HEK293 (cell line): ENCODE measurements around the gene DLGAP3.
A peak's percentile ranks its signal among the peaks of the same experiment; 100 is the strongest.

Source experiments
- CTCF ChIA-PET: fragments of 350-600 bp; formaldehyde crosslinking; extraction: SDS; loops from one replicate; lab custom pipeline; 2021; ENCODE audit warnings: antibody characterized with exemption; lab: Yijun Ruan, JAX
- POLR2A ChIA-PET: fragments of 300-600 bp; formaldehyde crosslinking; extraction: SDS; loops from one replicate; lab custom pipeline; 2020; ENCODE audit warnings: antibody characterized with exemption, inconsistent platforms; lab: Yijun Ruan, JAX
- H3K27ac ChIP-seq: fragments of 200-500 bp; sonication (Bioruptor generic); 2 replicates; pipeline ENCODE4 v1.5.1; 2014; ENCODE audit warnings: low read depth, low read length, control low read depth, inconsistent platforms; ENCODE audit errors: extremely low read depth
- H3K36me3 ChIP-seq, 2 experiments: fragments of 200-500 bp in 1 of 2; sonication (Bioruptor generic) in 1 of 2; 1 replicate in 1 of 2; 2 replicates in 1 of 2; pipeline ENCODE4 v1.5.1; 2014 to 2017; ENCODE audit warnings: inconsistent platforms in 2 of 2, low read length in 2 of 2; ENCODE audit not compliant: control insufficient read depth in 2 of 2, insufficient read depth in 1 of 2
- H3K4me1 ChIP-seq: fragments of 200-500 bp; sonication (Bioruptor generic); 2 replicates; pipeline ENCODE4 v1.5.1; 2014; ENCODE audit warnings: mild to moderate bottlenecking, low read length, inconsistent platforms; ENCODE audit not compliant: control insufficient read depth, insufficient read depth
- H3K4me3 ChIP-seq: 2 replicates; pipeline ENCODE4 v1.5.1; 2011; ENCODE audit warnings: low read depth, mild to moderate bottlenecking, control low read depth, low read length, moderate library complexity
- H3K9me3 ChIP-seq: fragments of 200-500 bp; sonication (Bioruptor generic); 2 replicates; pipeline ENCODE4 v1.5.1; 2014; ENCODE audit warnings: low read depth, low read length, inconsistent platforms; ENCODE audit not compliant: control insufficient read depth, insufficient read depth
- BCL11B ChIP-seq: fragments of 450-650 bp; formaldehyde crosslinking; IDR thresholded peaks from 2 replicates; pipeline ENCODE4 v1.5.1; 2016; ENCODE audit warnings: low read depth, missing biosample characterization, missing genetic modification characterization
- HOXA7 ChIP-seq: sonication (generic); formaldehyde crosslinking; IDR thresholded peaks from 2 replicates; pipeline ENCODE4 v1.8.1; 2022; ENCODE audit warnings: missing genetic modification reagents, borderline replicate concordance
- HOXC10 ChIP-seq: sonication (generic); formaldehyde crosslinking; IDR thresholded peaks from 2 replicates; pipeline ENCODE4 v1.8.1; 2023; ENCODE audit warnings: mild to moderate bottlenecking, missing genetic modification reagents
- HOXD13 ChIP-seq: sonication (generic); formaldehyde crosslinking; IDR thresholded peaks from 2 replicates; pipeline ENCODE4 v1.8.0; 2022; ENCODE audit warnings: missing genetic modification reagents, borderline replicate concordance
- KLF8 ChIP-seq: fragments of 450-650 bp; formaldehyde crosslinking; IDR thresholded peaks from 2 replicates; pipeline ENCODE4 v1.5.1; 2016; ENCODE audit warnings: missing biosample characterization, missing genetic modification characterization
- MEIS1 ChIP-seq: sonication (generic); formaldehyde crosslinking; IDR thresholded peaks from 2 replicates; pipeline ENCODE4 v1.8.1; 2022; ENCODE audit warnings: missing genetic modification reagents, mild to moderate bottlenecking, borderline replicate concordance
- MZF1 ChIP-seq: fragments of 450-650 bp; formaldehyde crosslinking; IDR thresholded peaks from 2 replicates; pipeline ENCODE4 v1.5.1; 2017; ENCODE audit warnings: missing biosample characterization, missing genetic modification characterization, borderline replicate concordance
- OSR2 ChIP-seq: fragments of 450-650 bp; formaldehyde crosslinking; IDR thresholded peaks from 2 replicates; pipeline ENCODE4 v1.5.1; 2016; ENCODE audit warnings: missing biosample characterization, missing genetic modification characterization
- PBX3 ChIP-seq: sonication (generic); formaldehyde crosslinking; IDR thresholded peaks from 2 replicates; pipeline ENCODE4 v1.8.1; 2022; ENCODE audit warnings: mild to moderate bottlenecking, moderate library complexity, missing genetic modification reagents
- REST ChIP-seq: fragments of 450-650 bp; formaldehyde crosslinking; IDR thresholded peaks from 2 replicates; pipeline ENCODE4 v1.5.1; 2016; ENCODE audit warnings: missing biosample characterization, missing genetic modification characterization
- ZNF138 ChIP-seq: fragments of 450-650 bp; formaldehyde crosslinking; IDR thresholded peaks from 2 replicates; pipeline ENCODE4 v1.5.1; 2016; ENCODE audit warnings: missing biosample characterization, missing genetic modification characterization, borderline replicate concordance
- ZNF146 ChIP-seq: fragments of 450-650 bp; formaldehyde crosslinking; IDR thresholded peaks from 2 replicates; pipeline ENCODE4 v1.5.1; 2016; ENCODE audit warnings: missing biosample characterization, missing genetic modification characterization
- ZNF169 ChIP-seq: fragments of 450-650 bp; formaldehyde crosslinking; IDR thresholded peaks from 2 replicates; pipeline ENCODE4 v1.5.1; 2016; ENCODE audit warnings: missing biosample characterization, missing genetic modification characterization
- ZNF239 ChIP-seq: fragments of 450-650 bp; formaldehyde crosslinking; IDR thresholded peaks from 2 replicates; pipeline ENCODE4 v1.5.1; 2016; ENCODE audit warnings: missing biosample characterization, missing genetic modification characterization
- ZNF48 ChIP-seq: fragments of 450-650 bp; formaldehyde crosslinking; IDR thresholded peaks from 2 replicates; pipeline ENCODE4 v1.5.1; 2016; ENCODE audit warnings: missing biosample characterization, missing genetic modification characterization
- ZNF560 ChIP-seq: fragments of 450-650 bp; formaldehyde crosslinking; IDR thresholded peaks from 2 replicates; pipeline ENCODE4 v1.5.1; 2017; ENCODE audit warnings: missing biosample characterization, missing genetic modification characterization, borderline replicate concordance
- ZNF571 ChIP-seq: fragments of 450-650 bp; formaldehyde crosslinking; IDR thresholded peaks from 2 replicates; pipeline ENCODE4 v1.5.0; 2017; ENCODE audit warnings: missing biosample characterization, missing genetic modification characterization
- ZNF600 ChIP-seq: fragments of 450-650 bp; formaldehyde crosslinking; IDR thresholded peaks from 2 replicates; pipeline ENCODE4 v1.5.1; 2016; ENCODE audit warnings: missing biosample characterization, missing genetic modification characterization
- ZNF704 ChIP-seq: fragments of 450-650 bp; formaldehyde crosslinking; IDR thresholded peaks from 2 replicates; pipeline ENCODE4 v1.5.1; 2016; ENCODE audit warnings: missing biosample characterization, missing genetic modification characterization
- ZNF791 ChIP-seq: fragments of 450-650 bp; formaldehyde crosslinking; IDR thresholded peaks from 2 replicates; pipeline ENCODE4 v1.5.1; 2016; ENCODE audit warnings: missing biosample characterization, missing genetic modification characterization

DLGAP3 gene

GRCh38 chr1:34925730-34926129 lies 3.7 kb downstream of the DLGAP3 start:
- H3K9me3 ChIP-seq, result no peaks in the 10 kb centered on the region
- ChIA-PET POLR2A (interaction anchor here (0.6 kb wide), 1 partner anchor 1576 kb away, joined by 3 read pairs; no protein-coding TSS in a partner anchor), CTCF (interaction anchor here (0.6 to 0.8 kb wide), 3 partner anchors 60 to 115 kb away, joined by 3 to 5 read pairs (median 3); no protein-coding TSS in a partner anchor)
- H3K4me1 ChIP-seq, result no peaks in the 10 kb centered on the region
- H3K4me3 ChIP-seq, result no peak overlapping the region
- H3K36me3 ChIP-seq, result no peaks in the 10 kb centered on the region
- TF ChIP-seq ZNF560 (tag by site-specific recombination), result no peak
- no peak for TF ChIP-seq ZNF48 (tag by site-specific recombination)
- no peak for TF ChIP-seq ZNF239 (tag by site-specific recombination)
- TF ChIP-seq ZNF138 (tag by site-specific recombination), result no peak
- TF ChIP-seq ZNF600, result no peak
- TF ChIP-seq ZNF146, result no peak
- TF ChIP-seq ZNF571, result no peak
- no peak overlapping the region for H3K27ac ChIP-seq

- POLR2A ChIA-PET, result interaction anchor here (0.5 to 0.6 kb wide), 3 partner anchors 98 to 1575 kb away, joined by 3 to 5 read pairs (median 4); no protein-coding TSS in a partner anchor
- no peaks in the 10 kb centered on the region for H3K9me3 ChIP-seq
- H3K27ac ChIP-seq, result no peak overlapping the region
- H3K4me3 ChIP-seq, result no peak overlapping the region
- no peaks in the 10 kb centered on the region for H3K36me3 ChIP-seq
- H3K4me1 ChIP-seq, result no peaks in the 10 kb centered on the region
- no peak for TF ChIP-seq ZNF704 (tag by site-specific recombination)
- TF ChIP-seq PBX3 (CRISPR knock-in tag), result peak; percentile 95
- peak; percentile 68; the same call in 1 of the 2 replicates for TF ChIP-seq MEIS1
- 0 out of 2 replicates have a peak, but pooled peaks have one; percentile 32 for TF ChIP-seq KLF8
- TF ChIP-seq BCL11B (tag by site-specific recombination), result no peak
- peak; percentile 91 for TF ChIP-seq HOXD13 (CRISPR knock-in tag)
- peak; percentile 66; the same call in 1 of the 2 replicates for TF ChIP-seq MZF1 (tag by site-specific recombination)
- TF ChIP-seq REST (tag by site-specific recombination), result peak; percentile 99
- peak; percentile 93; the same call in 1 of the 2 replicates for TF ChIP-seq HOXC10
- TF ChIP-seq ZNF791 (tag by site-specific recombination), result no peak
- TF ChIP-seq HOXA7 (CRISPR knock-in tag), result peak; percentile 70; the same call in 1 of the 2 replicates
- TF ChIP-seq ZNF169 (tag by site-specific recombination), result no peak
- peak; percentile 42; the same call in 1 of the 2 replicates for TF ChIP-seq OSR2
- CTCF ChIA-PET, result interaction anchor here (0.5 to 0.8 kb wide), 4 partner anchors 72 to 646 kb away, joined by 3 to 5 read pairs (median 4); no protein-coding TSS in a partner anchor
These were observed 4.5 kb downstream of the DLGAP3 start for GRCh38 chr1:34924759-34925555.
